ENCODE measurements around the gene TP73.

TP73 gene

GRCh38 chr1:3659093-3659492 is 6.8 kb downstream of the TP73 start:
- Histone ChIP-seq H3K27me3 (peaks cover 0 to 65% of the 10 kb centered on the region in 2 donors), H3K36me3 (no peaks in the 10 kb centered on the region), H3K4me3 (no peak overlapping the region), H3K27ac (no peak overlapping the region), H3K4me1 (no peaks in the 10 kb centered on the region), H3K9me3 (no peaks in the 10 kb centered on the region)
- no peak for TF ChIP-seq CTCF (IDR thresholded peaks at IDR 0.05)
- intact Hi-C loops (cut with DNase I; ENCODE audit: low total_unique reads): no loop called here
- DNase-seq: peak in 1 of 2 donors; percentile 40

- Histone ChIP-seq H3K4me1 (no peaks in the 10 kb centered on the region), H3K36me3 (no peaks in the 10 kb centered on the region), H3K9me3 (no peaks in the 10 kb centered on the region), H3K27me3 (peaks cover 0 to 56% of the 10 kb centered on the region in 2 donors), H3K27ac (no peak overlapping the region), H3K4me3 (no peak overlapping the region)
- no peak for TF ChIP-seq CTCF (IDR thresholded peaks at IDR 0.05)
- DNase-seq: no peak
- intact Hi-C loops (cut with DNase I; ENCODE audit: low total_unique reads): no loop called here
Observed at GRCh38 chr1:3660704-3661103, 8.4 kb downstream of the TP73 start.

- H3K4me3 ChIP-seq: no peak overlapping the region
- H3K27ac ChIP-seq: no peak overlapping the region
- no peak for TF ChIP-seq CTCF (IDR thresholded peaks at IDR 0.05)
- intact Hi-C loops (cut with DNase I; ENCODE audit: low total_unique reads): no loop called here
- DNase-seq: no peak
- H3K4me1 ChIP-seq: no peaks in the 10 kb centered on the region
- H3K9me3 ChIP-seq: no peaks in the 10 kb centered on the region
- H3K36me3 ChIP-seq: no peaks in the 10 kb centered on the region
- peaks cover 0 to 52% of the 10 kb centered on the region in 2 donors for H3K27me3 ChIP-seq
Observed at GRCh38 chr1:3661631-3662030, 9.3 kb downstream of the TP73 start.

GRCh38 chr1:3662080-3662671 is 9.9 kb downstream of the TP73 start:
- TF ChIP-seq CTCF (IDR thresholded peaks at IDR 0.05): no peak
- intact Hi-C loops (cut with DNase I; ENCODE audit: low total_unique reads): no loop called here
- H3K9me3 ChIP-seq: no peaks in the 10 kb centered on the region

GRCh38 chr1:3663999-3664699 is 11.8 kb downstream of the TP73 start:
- peaks cover 0 to 8% (median 0%) of the 10 kb centered on the region in 4 donors for H3K4me1 ChIP-seq
- intact Hi-C loops (cut with DNase I; ENCODE audit: low total_unique reads): no loop called here
- peak in 1 of 2 donors; percentile 56 for DNase-seq
- no peak overlapping the region for H3K27ac ChIP-seq
- no peak overlapping the region for H3K4me3 ChIP-seq
- TF ChIP-seq CTCF (IDR thresholded peaks at IDR 0.05): no peak
- no peaks in the 10 kb centered on the region for H3K9me3 ChIP-seq
- no peaks in the 10 kb centered on the region for H3K36me3 ChIP-seq
- peaks cover 0 to 39% of the 10 kb centered on the region in 2 donors for H3K27me3 ChIP-seq

More at GRCh38 chr1:3662080-3662671, 9.9 kb downstream of the TP73 start:
- Histone ChIP-seq H3K4me3 (no peak overlapping the region), H3K27me3 (peaks cover 0 to 47% of the 10 kb centered on the region in 2 donors), H3K27ac (no peak overlapping the region), H3K4me1 (no peaks in the 10 kb centered on the region), H3K36me3 (no peaks in the 10 kb centered on the region)
- DNase-seq: peak in 1 of 2 donors; percentile 35
